ENCODE measurements around the gene SLC16A14. TPM values are rescaled to one million over a fixed set of nuclear protein-coding genes. Genes with fewer than 3 reads are reported as not detected.

Gene SLC16A14
- total RNA-seq = under 0.01 and 0.23 TPM in 2 replicates

GRCh38 chr2:230068651-230069055, at the start of gene SLC16A14:
SLC16A14 (minus strand) TSS chr2:230068924; CDS start chr2:230059352, 9,572 bp downstream.

Other genes starting within 250 kb of the SLC16A14 start
- 83.6 and 94.0 TPM in 2 replicates for gene TRIP12, start 146.9 kb downstream of the SLC16A14 start, total RNA-seq
- gene FBXO36, start 146.4 kb downstream of the SLC16A14 start, total RNA-seq = 1.8 and 1.9 TPM in 2 replicates
- gene SP110, start 151.1 kb upstream of the SLC16A14 start, total RNA-seq = 7.6 and 12.9 TPM in 2 replicates
- gene SP140, start 156.8 kb upstream of the SLC16A14 start, total RNA-seq = not detected in 2 replicates

Measured in pericardium fibroblast (primary cell).